Measurements from ENCODE around the gene ZBTB24. TPM values are rescaled to one million over a fixed set of nuclear protein-coding genes. Genes with fewer than 3 reads are reported as not detected.

The ZBTB24 gene
- total RNA-seq, 4 donors from 2014 or later: 8.1 to 11.6 (median 11.2) TPM

DNA sequence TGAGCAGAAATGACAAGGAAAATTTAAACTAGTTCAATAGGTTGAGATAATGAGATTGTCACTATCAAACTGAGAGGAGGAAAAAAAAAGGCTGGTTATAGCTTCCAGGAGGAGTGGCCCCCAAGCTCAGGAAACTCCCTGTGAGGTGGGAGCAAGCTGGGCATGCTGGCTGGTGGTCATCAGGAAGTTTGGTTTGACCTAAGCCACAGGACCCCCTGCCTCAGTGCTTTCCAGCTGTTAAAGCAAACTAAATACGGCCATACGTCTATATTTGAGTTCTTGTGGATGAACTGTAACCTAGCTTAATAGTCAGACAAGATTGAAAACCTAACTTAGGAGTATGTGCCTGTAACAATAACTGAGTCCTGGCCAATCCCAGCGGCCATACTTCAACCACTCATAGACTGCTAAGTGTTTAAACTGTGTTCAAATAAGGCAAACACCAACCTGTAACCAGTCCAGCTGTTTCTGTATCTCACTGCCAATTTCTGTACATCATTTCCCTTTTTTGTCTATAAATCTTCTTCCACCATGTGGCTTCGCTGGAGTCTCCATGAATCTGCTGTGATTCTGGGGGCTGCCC is 24.6 kb upstream of the ZBTB24 start:
- peaks cover 14% of the 10 kb centered on the region for H3K4me1 ChIP-seq
- no peak for TF ChIP-seq POLR2AphosphoS5 (IDR thresholded peaks at IDR 0.05)
- no peak for TF ChIP-seq POLR2A (IDR thresholded peaks at IDR 0.05)
- no peak for TF ChIP-seq EP300 (IDR thresholded peaks at IDR 0.05)
- TF ChIP-seq, protein P1, sequence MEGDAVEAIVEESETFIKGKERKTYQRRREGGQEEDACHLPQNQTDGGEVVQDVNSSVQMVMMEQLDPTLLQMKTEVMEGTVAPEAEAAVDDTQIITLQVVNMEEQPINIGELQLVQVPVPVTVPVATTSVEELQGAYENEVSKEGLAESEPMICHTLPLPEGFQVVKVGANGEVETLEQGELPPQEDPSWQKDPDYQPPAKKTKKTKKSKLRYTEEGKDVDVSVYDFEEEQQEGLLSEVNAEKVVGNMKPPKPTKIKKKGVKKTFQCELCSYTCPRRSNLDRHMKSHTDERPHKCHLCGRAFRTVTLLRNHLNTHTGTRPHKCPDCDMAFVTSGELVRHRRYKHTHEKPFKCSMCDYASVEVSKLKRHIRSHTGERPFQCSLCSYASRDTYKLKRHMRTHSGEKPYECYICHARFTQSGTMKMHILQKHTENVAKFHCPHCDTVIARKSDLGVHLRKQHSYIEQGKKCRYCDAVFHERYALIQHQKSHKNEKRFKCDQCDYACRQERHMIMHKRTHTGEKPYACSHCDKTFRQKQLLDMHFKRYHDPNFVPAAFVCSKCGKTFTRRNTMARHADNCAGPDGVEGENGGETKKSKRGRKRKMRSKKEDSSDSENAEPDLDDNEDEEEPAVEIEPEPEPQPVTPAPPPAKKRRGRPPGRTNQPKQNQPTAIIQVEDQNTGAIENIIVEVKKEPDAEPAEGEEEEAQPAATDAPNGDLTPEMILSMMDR (IDR thresholded peaks at IDR 0.05): no peak
- H3K27ac ChIP-seq: no peak overlapping the region
- H3K27me3 ChIP-seq: no peaks in the 10 kb centered on the region
- 78% methylated on average over 4 of the region's 4 CpGs for WGBS
- H3K9me3 ChIP-seq: no peaks in the 10 kb centered on the region
- H3K4me3 ChIP-seq: no peak overlapping the region
- no peaks in the 10 kb centered on the region for H3K36me3 ChIP-seq
- DNase-seq (ENCODE audit: low spot score in 2 of 2): no peak

GRCh38 chr6:109506841-109507240 is 23.8 kb upstream of the ZBTB24 start:
- Histone ChIP-seq H3K27me3 (no peaks in the 10 kb centered on the region), H3K4me3 (no peak overlapping the region), H3K9me3 (no peaks in the 10 kb centered on the region), H3K27ac (no peak overlapping the region), H3K36me3 (no peaks in the 10 kb centered on the region), H3K4me1 (peaks cover 14% of the 10 kb centered on the region)
- 88% methylated on average over 2 of the region's 2 CpGs for WGBS
- DNase-seq (ENCODE audit: low spot score in 2 of 2): no peak
- TF ChIP-seq POLR2A (IDR thresholded peaks at IDR 0.05): no peak
- TF ChIP-seq POLR2AphosphoS5 (IDR thresholded peaks at IDR 0.05): no peak
- TF ChIP-seq, protein P1 (IDR thresholded peaks at IDR 0.05): no peak
- no peak for TF ChIP-seq EP300 (IDR thresholded peaks at IDR 0.05)

- no peak overlapping the region for H3K27ac ChIP-seq
- no peaks in the 10 kb centered on the region for H3K9me3 ChIP-seq
- WGBS: 85% methylated on average over 2 of the region's 2 CpGs
- no peak overlapping the region for H3K4me3 ChIP-seq
- no peaks in the 10 kb centered on the region for H3K36me3 ChIP-seq
- H3K4me1 ChIP-seq: peaks cover 14% of the 10 kb centered on the region
- no peaks in the 10 kb centered on the region for H3K27me3 ChIP-seq
- DNase-seq (ENCODE audit: low spot score in 2 of 2): no peak
- TF ChIP-seq, protein P1 (IDR thresholded peaks at IDR 0.05): no peak
- no peak for TF ChIP-seq POLR2A (IDR thresholded peaks at IDR 0.05)
These were observed 23.3 kb upstream of the ZBTB24 start for GRCh38 chr6:109506314-109506713.

DNA sequence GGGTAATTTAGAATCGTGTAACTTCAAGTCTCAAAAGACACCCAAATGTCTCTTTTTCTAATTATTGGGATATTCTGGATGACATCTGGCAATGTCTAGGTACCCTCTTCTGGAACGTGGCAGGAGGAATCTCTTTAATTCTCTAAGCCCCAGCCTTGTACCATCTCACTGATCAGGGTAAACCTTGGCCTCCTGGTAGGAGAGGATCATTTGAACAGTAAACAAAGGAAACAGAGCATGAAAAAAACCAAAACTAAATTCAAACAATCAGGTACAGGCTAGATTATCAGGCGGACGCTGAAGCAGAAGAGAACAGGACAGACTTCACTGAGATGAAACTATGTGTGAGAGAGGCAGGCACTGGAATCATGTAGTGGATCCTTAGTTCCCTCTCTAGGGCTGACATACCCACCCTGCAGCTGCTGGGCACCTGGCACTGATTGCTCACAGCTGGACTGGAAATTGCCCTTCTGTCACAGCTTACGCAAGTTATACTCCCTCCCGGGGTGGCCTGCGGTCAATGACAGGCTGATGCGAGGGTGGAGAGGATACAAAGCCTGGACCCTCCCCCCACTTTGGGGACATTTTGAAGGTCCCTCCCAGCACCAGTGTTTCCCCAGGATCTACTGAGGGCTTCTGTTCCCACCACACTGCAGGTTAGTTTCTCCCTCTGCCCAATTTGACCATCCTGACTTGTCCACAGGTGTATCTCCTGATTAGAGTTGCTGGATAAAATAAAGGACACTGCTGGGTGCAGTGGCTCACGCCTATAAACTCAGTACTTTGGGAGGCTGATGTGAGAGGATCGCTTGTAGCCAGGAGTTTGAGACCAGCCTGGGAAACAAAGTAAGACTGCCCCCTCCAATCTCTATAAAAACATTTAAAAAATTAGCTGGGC is 20.6 kb upstream of the ZBTB24 start:
- no peaks in the 10 kb centered on the region for H3K27me3 ChIP-seq
- H3K36me3 ChIP-seq: no peaks in the 10 kb centered on the region
- 78% methylated on average over 8 of the region's 10 CpGs for WGBS
- H3K4me3 ChIP-seq: no peak overlapping the region
- no peak for DNase-seq (ENCODE audit: low spot score in 2 of 2)
- peaks cover 4% of the 10 kb centered on the region for H3K4me1 ChIP-seq
- no peaks in the 10 kb centered on the region for H3K9me3 ChIP-seq
- no peak for TF ChIP-seq EP300 (IDR thresholded peaks at IDR 0.05)
- TF ChIP-seq, protein P1 (IDR thresholded peaks at IDR 0.05): no peak
- no peak for TF ChIP-seq POLR2AphosphoS5 (IDR thresholded peaks at IDR 0.05)
- TF ChIP-seq POLR2A (IDR thresholded peaks at IDR 0.05): no peak
- H3K27ac ChIP-seq: no peak overlapping the region

DNA sequence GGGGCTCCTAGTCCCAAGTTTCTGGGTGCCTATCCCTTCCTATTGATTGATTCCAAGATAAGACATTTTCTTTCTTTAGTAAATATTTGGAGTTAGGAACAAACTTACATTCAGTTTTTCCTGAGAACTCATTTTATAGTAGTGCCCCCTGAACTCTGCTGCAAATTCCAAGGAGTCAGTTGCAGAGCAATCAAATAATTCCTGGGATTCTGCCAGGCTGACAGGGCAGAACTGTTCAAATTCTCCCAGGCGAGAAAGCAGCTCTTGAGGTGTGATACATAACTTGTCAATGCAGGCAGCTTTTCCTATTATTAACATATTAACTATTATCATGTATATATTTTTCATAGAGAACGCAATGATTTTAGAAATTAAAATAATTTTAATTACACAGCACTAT is 15.9 kb upstream of the ZBTB24 start:
- peaks cover 10% of the 10 kb centered on the region for H3K4me1 ChIP-seq
- WGBS: 56% methylated on average over 2 of the region's 2 CpGs

More for the DNA sequence above, 15.9 kb upstream of the ZBTB24 start:
- Histone ChIP-seq H3K36me3 (no peaks in the 10 kb centered on the region), H3K4me3 (no peak overlapping the region), H3K27me3 (no peaks in the 10 kb centered on the region), H3K9me3 (no peaks in the 10 kb centered on the region), H3K27ac (no peak overlapping the region)
- no peak for DNase-seq (ENCODE audit: low spot score in 2 of 2)
- TF ChIP-seq POLR2AphosphoS5 (IDR thresholded peaks at IDR 0.05) (no peak), EP300 (IDR thresholded peaks at IDR 0.05) (no peak), POLR2A (IDR thresholded peaks at IDR 0.05) (no peak)
- TF ChIP-seq, protein P1 (IDR thresholded peaks at IDR 0.05): no peak
